ENCODE measurements around the gene ABLIM3. TPM values are rescaled to one million over a fixed set of nuclear protein-coding genes. Genes with fewer than 3 reads are reported as not detected.

ABLIM3 gene
- polyA plus RNA-seq, 1 donor from 2014 or later, result 17.7 TPM

- Histone ChIP-seq H3K27me3 (ENCODE audit: insufficient read depth, low read depth, low read length) (no peaks in the 10 kb centered on the region), H3K9me2 (ENCODE audit: insufficient read depth, low read length) (no peaks in the 10 kb centered on the region), H4K20me1 (ENCODE audit: insufficient read depth) (no peaks in the 10 kb centered on the region), H3K27ac (ENCODE audit: low read length) (no peak overlapping the region), H3K4me3 (ENCODE audit: low read length) (no peak overlapping the region), H2AFZ (ENCODE audit: low read depth, low read length) (no peak overlapping the region), H3K36me3 (ENCODE audit: insufficient read depth, low read length) (no peaks in the 10 kb centered on the region), H3K9ac (ENCODE audit: low read length) (no peak overlapping the region), H3K79me2 (replicated peaks; ENCODE audit: insufficient read depth, low read length) (no peaks in the 10 kb centered on the region), H3K9me3 (ENCODE audit: low read length) (no peaks in the 10 kb centered on the region), H3F3A (ENCODE audit: insufficient read depth, low read length, poor library complexity, severe bottlenecking) (no peaks in the 10 kb centered on the region), H3K4me2 (ENCODE audit: low read length) (no peak overlapping the region)
- TF ChIP-seq POLR2AphosphoS5 (IDR thresholded peaks at IDR 0.05), result no peak
- no peak for TF ChIP-seq CTCF (IDR thresholded peaks at IDR 0.05; ENCODE audit: poor library complexity, severe bottlenecking)
- TF ChIP-seq EP300 (conservative IDR thresholded peaks at IDR 0.05; ENCODE audit: poor library complexity, severe bottlenecking), result no peak
- no peak for TF ChIP-seq RAD21 (conservative IDR thresholded peaks at IDR 0.05)
- no peak for TF ChIP-seq TAF1 (IDR thresholded peaks at IDR 0.05; ENCODE audit: low read depth)
- TF ChIP-seq MXI1 (conservative IDR thresholded peaks at IDR 0.05; ENCODE audit: poor library complexity, severe bottlenecking), result no peak
These were observed 72.1 kb downstream of the ABLIM3 start for GRCh38 chr5:149213264-149213880.

- H4K20me1 ChIP-seq (ENCODE audit: insufficient read depth), result no peaks in the 10 kb centered on the region
- H2AFZ ChIP-seq (ENCODE audit: low read depth, low read length), result no peak overlapping the region
- H3F3A ChIP-seq (ENCODE audit: insufficient read depth, low read length, poor library complexity, severe bottlenecking), result no peaks in the 10 kb centered on the region
- H3K4me3 ChIP-seq (ENCODE audit: low read length), result no peak overlapping the region
- no peaks in the 10 kb centered on the region for H3K36me3 ChIP-seq (ENCODE audit: insufficient read depth, low read length)
- H3K9me3 ChIP-seq (ENCODE audit: low read length), result no peaks in the 10 kb centered on the region
- TF ChIP-seq RAD21 (conservative IDR thresholded peaks at IDR 0.05), result no peak
- no peak for TF ChIP-seq EZH2 (IDR thresholded peaks at IDR 0.05; ENCODE audit: borderline replicate concordance, insufficient read depth, low read length, poor library complexity, severe bottlenecking)
- no peak for TF ChIP-seq SMC3 (conservative IDR thresholded peaks at IDR 0.05; ENCODE audit: poor library complexity)
- TF ChIP-seq EP300 (conservative IDR thresholded peaks at IDR 0.05; ENCODE audit: poor library complexity, severe bottlenecking), result no peak
- no peak overlapping the region for H3K27ac ChIP-seq (ENCODE audit: low read length)
- no peaks in the 10 kb centered on the region for H3K9me2 ChIP-seq (ENCODE audit: insufficient read depth, low read length)
- H3K79me2 ChIP-seq (replicated peaks; ENCODE audit: insufficient read depth, low read length), result no peaks in the 10 kb centered on the region
- H3K27me3 ChIP-seq (ENCODE audit: insufficient read depth, low read depth, low read length), result no peaks in the 10 kb centered on the region
- no peak overlapping the region for H3K4me2 ChIP-seq (ENCODE audit: low read length)
- no peak overlapping the region for H3K9ac ChIP-seq (ENCODE audit: low read length)
These were observed 74.3 kb downstream of the ABLIM3 start for GRCh38 chr5:149215478-149216090.

GRCh38 chr5:149216496-149216895 is 75.2 kb downstream of the ABLIM3 start:
- no peak overlapping the region for H3K4me2 ChIP-seq (ENCODE audit: low read length)
- H3K79me2 ChIP-seq (replicated peaks; ENCODE audit: insufficient read depth, low read length), result no peaks in the 10 kb centered on the region
- no peaks in the 10 kb centered on the region for H3K36me3 ChIP-seq (ENCODE audit: insufficient read depth, low read length)
- no peak overlapping the region for H3K9ac ChIP-seq (ENCODE audit: low read length)
- no peak overlapping the region for H2AFZ ChIP-seq (ENCODE audit: low read depth, low read length)
- TF ChIP-seq POLR2AphosphoS5 (IDR thresholded peaks at IDR 0.05) (no peak), SMC3 (conservative IDR thresholded peaks at IDR 0.05; ENCODE audit: poor library complexity) (no peak), REST (IDR thresholded peaks at IDR 0.05; ENCODE audit: borderline replicate concordance) (no peak), EP300 (conservative IDR thresholded peaks at IDR 0.05; ENCODE audit: poor library complexity, severe bottlenecking) (no peak), RAD21 (conservative IDR thresholded peaks at IDR 0.05) (no peak), EZH2 (IDR thresholded peaks at IDR 0.05; ENCODE audit: borderline replicate concordance, insufficient read depth, low read length, poor library complexity, severe bottlenecking) (no peak), CTCF (IDR thresholded peaks at IDR 0.05; ENCODE audit: poor library complexity, severe bottlenecking) (no peak), MXI1 (conservative IDR thresholded peaks at IDR 0.05; ENCODE audit: poor library complexity, severe bottlenecking) (no peak), TAF1 (IDR thresholded peaks at IDR 0.05; ENCODE audit: low read depth) (no peak)
- no peaks in the 10 kb centered on the region for H4K20me1 ChIP-seq (ENCODE audit: insufficient read depth)
- H3K9me2 ChIP-seq (ENCODE audit: insufficient read depth, low read length), result no peaks in the 10 kb centered on the region
- no peaks in the 10 kb centered on the region for H3K27me3 ChIP-seq (ENCODE audit: insufficient read depth, low read depth, low read length)
- H3K27ac ChIP-seq (ENCODE audit: low read length), result no peak overlapping the region
- no peak overlapping the region for H3K4me3 ChIP-seq (ENCODE audit: low read length)
- no peaks in the 10 kb centered on the region for H3F3A ChIP-seq (ENCODE audit: insufficient read depth, low read length, poor library complexity, severe bottlenecking)
- no peaks in the 10 kb centered on the region for H3K9me3 ChIP-seq (ENCODE audit: low read length)
